Breast epithelium (tissue), 4 donors: ENCODE measurements around the gene SP6. TPM values are rescaled to one million over a fixed set of nuclear protein-coding genes. Genes with fewer than 3 reads are reported as not detected.

Source experiments
- DNase-seq, 2 donors: peaks; one replicate each; pipeline ENCODE4 v3.0.0-alpha.2; 2019; ENCODE audit warnings: low spot score in 2 of 2
- H3K27ac ChIP-seq, 2 donors: fragments of 200-600 bp; sonication (generic) in 1 of 2; one replicate each; pipeline ENCODE4 v1.5.1; 2016 to 2019; ENCODE audit warnings: mild to moderate bottlenecking in 1 of 2
- H3K27me3 ChIP-seq, 2 donors: fragments of 200-600 bp; sonication (generic) in 1 of 2; one replicate each; pipeline versions ENCODE4 v1.5.1 to v1.6.0; 2017 to 2019; ENCODE audit warnings: control low read depth in 1 of 2, mild to moderate bottlenecking in 1 of 2
- H3K36me3 ChIP-seq: fragments of 200-600 bp; one replicate; pipeline ENCODE4 v1.5.1; 2019
- H3K4me1 ChIP-seq, 2 donors: fragments of 200-600 bp; sonication (generic); one replicate each; pipeline ENCODE4 v1.5.1; 2016 to 2019; ENCODE audit warnings: control low read depth in 1 of 2
- H3K4me3 ChIP-seq, 3 donors: fragments of 200-600 bp; sonication (generic); 1 replicate in 2 of 3; 2 replicates in 1 of 3; pipeline ENCODE4 v1.5.1; 2016 to 2019; ENCODE audit warnings: mild to moderate bottlenecking in 3 of 3, moderate library complexity in 2 of 3
- H3K9me3 ChIP-seq, 2 donors: fragments of 200-600 bp; sonication (generic) in 1 of 2; one replicate each; pipeline ENCODE4 v1.5.1; 2016 to 2019; ENCODE audit warnings: control low read depth in 1 of 2
- POLR2A ChIP-seq: fragments of 450-650 bp; IDR thresholded peaks from one replicate; pipeline ENCODE4 v1.6.1; 2016; ENCODE audit warnings: antibody characterized with exemption, mild to moderate bottlenecking, moderate library complexity
- POLR2AphosphoS5 ChIP-seq, 3 donors: sonication (generic); formaldehyde crosslinking; IDR thresholded peaks; one replicate each; pipeline ENCODE4 v1.6.1; 2017; ENCODE audit warnings: antibody characterized with exemption in 3 of 3
- intact Hi-C: fragments of 100-400 bp; cut with DNase I; formaldehyde crosslinking; loops from one replicate; pipeline ENCODE4 v1.15.1; 2023; ENCODE audit warnings: low total_unique reads
- total RNA-seq, 3 donors: library from RNA; depleted of rRNA; stranded (reverse); fragments of >200 nt; gene quantifications; one replicate each; pipeline ENCODE4 v1.1.0, GENCODE V29; 2016
- TF ChIP-seq, protein P1 (sequence below), 3 donors: fragments of 450-650 bp; IDR thresholded peaks; one replicate each; pipeline ENCODE4 v1.5.1; 2016 to 2017; ENCODE audit warnings: antibody characterized with exemption in 3 of 3, mild to moderate bottlenecking in 3 of 3, moderate library complexity in 3 of 3

The SP6 gene
- total RNA-seq, 3 donors from 2014 or later = 0.48 to 5.3 (median 3.6) TPM

DNA sequence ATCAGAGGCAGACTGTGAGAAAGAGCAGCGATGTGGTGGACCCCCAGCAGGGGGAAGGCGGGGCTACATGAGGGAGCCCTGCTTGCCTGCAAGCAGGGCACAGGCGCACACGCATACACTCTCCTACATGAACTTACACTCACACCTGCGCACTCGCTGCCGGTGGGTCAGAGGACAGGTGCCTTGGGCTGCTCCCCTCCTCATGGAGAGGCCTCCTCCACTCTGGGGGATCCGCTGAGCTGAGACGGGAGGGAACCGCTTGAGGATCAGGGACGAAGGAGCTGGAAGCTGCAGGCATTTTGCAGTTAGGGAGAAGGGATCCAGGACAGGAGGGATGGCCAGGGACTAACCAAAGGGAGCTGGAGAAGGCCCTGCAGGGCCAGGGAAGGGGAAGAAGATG, 43.5 kb downstream of the SP6 start:
- TF ChIP-seq, protein P1, sequence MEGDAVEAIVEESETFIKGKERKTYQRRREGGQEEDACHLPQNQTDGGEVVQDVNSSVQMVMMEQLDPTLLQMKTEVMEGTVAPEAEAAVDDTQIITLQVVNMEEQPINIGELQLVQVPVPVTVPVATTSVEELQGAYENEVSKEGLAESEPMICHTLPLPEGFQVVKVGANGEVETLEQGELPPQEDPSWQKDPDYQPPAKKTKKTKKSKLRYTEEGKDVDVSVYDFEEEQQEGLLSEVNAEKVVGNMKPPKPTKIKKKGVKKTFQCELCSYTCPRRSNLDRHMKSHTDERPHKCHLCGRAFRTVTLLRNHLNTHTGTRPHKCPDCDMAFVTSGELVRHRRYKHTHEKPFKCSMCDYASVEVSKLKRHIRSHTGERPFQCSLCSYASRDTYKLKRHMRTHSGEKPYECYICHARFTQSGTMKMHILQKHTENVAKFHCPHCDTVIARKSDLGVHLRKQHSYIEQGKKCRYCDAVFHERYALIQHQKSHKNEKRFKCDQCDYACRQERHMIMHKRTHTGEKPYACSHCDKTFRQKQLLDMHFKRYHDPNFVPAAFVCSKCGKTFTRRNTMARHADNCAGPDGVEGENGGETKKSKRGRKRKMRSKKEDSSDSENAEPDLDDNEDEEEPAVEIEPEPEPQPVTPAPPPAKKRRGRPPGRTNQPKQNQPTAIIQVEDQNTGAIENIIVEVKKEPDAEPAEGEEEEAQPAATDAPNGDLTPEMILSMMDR (IDR thresholded peaks at IDR 0.05) = no peak
- TF ChIP-seq POLR2AphosphoS5 (IDR thresholded peaks at IDR 0.05) = no peak
- no peak for TF ChIP-seq POLR2A
- H3K4me3 ChIP-seq = no peak overlapping the region
- no peak for DNase-seq
- no peaks in the 10 kb centered on the region for H3K9me3 ChIP-seq
- H3K4me1 ChIP-seq = no peaks in the 10 kb centered on the region
- H3K27me3 ChIP-seq = no peaks in the 10 kb centered on the region
- no peak overlapping the region for H3K27ac ChIP-seq
- no peaks in the 10 kb centered on the region for H3K36me3 ChIP-seq
- intact Hi-C loops = no loop called here

DNA sequence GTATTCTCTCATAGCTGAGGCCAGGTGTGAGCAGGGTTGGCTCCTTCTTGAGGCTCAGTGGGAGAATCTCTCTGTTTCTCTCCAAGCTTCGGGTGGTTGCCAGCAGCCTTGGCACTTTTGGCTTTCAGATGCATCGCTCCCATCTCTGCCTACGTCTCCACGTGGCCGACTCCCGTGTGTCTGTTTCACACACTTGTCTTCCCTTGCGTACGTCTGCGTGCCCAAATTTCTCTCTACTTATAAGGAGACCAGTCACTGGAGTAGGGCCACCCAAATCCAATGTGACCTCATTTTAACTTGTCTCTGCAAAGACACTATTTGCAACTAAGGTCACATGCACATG, 44.1 kb downstream of the SP6 start:
- intact Hi-C loops = no loop called here
- Histone ChIP-seq H3K4me3 (no peak overlapping the region), H3K27me3 (no peaks in the 10 kb centered on the region), H3K36me3 (no peaks in the 10 kb centered on the region), H3K27ac (no peak overlapping the region), H3K4me1 (no peaks in the 10 kb centered on the region), H3K9me3 (no peaks in the 10 kb centered on the region)
- TF ChIP-seq POLR2A (no peak), POLR2AphosphoS5 (IDR thresholded peaks at IDR 0.05) (no peak)
- TF ChIP-seq, protein P1 (IDR thresholded peaks at IDR 0.05) = no peak
- no peak for DNase-seq

DNA sequence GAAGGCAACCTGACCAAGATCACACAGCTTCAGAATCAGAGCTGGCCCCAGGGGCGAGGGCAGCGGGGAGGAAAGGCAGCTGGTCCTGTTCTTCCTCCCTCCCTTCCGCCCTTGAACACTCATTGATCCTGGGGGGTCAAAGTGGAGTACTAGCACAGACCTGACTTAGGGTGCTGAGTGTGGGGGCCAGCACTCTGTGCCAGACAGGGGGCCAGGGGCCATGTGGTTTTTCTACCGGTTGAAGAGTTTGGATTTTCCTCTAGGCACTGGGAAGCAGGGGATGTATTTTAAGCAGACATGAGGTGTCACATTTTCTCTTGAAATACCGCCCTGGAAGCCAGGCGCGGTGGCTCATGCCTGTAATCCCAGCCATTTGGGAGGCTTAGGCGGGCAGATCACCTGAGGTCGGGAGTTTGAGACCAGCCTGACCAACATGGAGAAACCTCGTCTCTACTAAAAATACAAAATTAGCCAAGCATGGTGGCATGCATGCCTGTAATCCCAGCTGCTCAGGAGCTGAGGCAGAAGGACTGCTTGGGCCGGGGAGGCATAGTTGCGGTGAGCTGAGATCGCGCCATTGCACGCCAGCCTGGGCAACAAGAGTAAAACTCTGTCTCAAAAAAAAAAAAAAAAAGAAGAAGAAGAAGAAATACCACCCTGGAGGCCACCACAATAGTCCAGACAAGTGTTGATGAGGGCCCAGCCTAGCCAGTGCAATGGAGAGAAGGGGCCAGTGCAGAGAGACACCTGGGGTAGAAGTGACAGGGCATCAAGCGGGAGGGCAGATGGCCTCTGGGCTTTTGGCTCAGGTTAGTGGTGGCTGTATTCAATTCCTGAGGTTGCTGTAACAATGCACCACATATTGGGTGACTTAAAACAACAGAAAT, 44.7 kb downstream of the SP6 start:
- intact Hi-C loops = no loop called here
- TF ChIP-seq, protein P1 (IDR thresholded peaks at IDR 0.05) = no peak
- Histone ChIP-seq H3K4me3 (no peak overlapping the region), H3K27ac (no peak overlapping the region), H3K9me3 (no peaks in the 10 kb centered on the region), H3K4me1 (no peaks in the 10 kb centered on the region), H3K27me3 (no peaks in the 10 kb centered on the region), H3K36me3 (no peaks in the 10 kb centered on the region)
- DNase-seq = no peak

DNA sequence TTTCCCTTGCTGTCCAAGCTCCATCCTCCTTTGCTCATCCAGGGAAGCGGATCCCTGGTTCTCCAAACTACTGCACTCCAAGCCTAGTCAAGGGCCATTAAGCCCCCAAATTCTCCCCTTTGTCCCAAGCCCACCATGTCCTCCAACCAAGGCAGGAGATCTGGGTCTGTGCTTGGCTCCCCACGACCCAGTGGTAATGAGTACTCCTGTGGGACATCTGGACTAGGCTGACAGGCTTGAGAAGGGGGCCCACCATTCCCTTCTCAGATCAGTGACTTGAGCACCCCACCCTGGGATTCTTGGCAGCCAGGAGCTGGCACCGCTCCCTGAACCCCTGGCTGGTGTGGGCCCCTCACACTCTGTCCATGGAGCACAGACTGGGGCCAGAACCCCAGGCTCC, 46.5 kb downstream of the SP6 start:
- no peaks in the 10 kb centered on the region for H3K27me3 ChIP-seq
- intact Hi-C loops = no loop called here
- no peak overlapping the region for H3K4me3 ChIP-seq
- TF ChIP-seq, protein P1 (IDR thresholded peaks at IDR 0.05) = no peak
- no peak for TF ChIP-seq POLR2A
- no peak for TF ChIP-seq POLR2AphosphoS5 (IDR thresholded peaks at IDR 0.05)
- H3K9me3 ChIP-seq = no peaks in the 10 kb centered on the region
- H3K36me3 ChIP-seq = no peaks in the 10 kb centered on the region
- no peak for DNase-seq
- H3K4me1 ChIP-seq = no peaks in the 10 kb centered on the region
- H3K27ac ChIP-seq = no peak overlapping the region

DNA sequence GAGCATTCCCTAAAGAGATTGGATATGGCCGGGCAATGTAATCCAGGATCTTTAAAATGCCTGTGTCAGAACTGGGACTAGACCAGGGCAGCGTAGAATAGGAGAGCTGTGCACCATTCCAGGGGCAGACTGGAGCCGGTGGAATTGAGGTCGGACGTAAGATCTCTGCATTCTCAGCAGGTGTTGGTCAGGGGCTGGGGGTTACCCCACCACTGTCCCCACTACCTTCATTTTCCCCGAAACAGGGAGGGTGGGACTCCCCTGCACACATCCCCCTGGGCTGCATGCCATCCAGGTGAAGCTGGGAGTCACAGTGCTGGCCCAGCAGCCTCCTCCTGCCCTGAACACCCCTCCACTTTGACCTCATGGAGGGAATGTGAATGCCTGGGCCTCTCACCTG, 47.2 kb downstream of the SP6 start:
- intact Hi-C loops = no loop called here
- DNase-seq = no peak
- H3K27me3 ChIP-seq = no peaks in the 10 kb centered on the region

More for the DNA sequence above, 47.2 kb downstream of the SP6 start:
- no peak for TF ChIP-seq POLR2AphosphoS5 (IDR thresholded peaks at IDR 0.05)
- TF ChIP-seq, protein P1 (IDR thresholded peaks at IDR 0.05) = no peak
- no peak for TF ChIP-seq POLR2A
- Histone ChIP-seq H3K36me3 (no peaks in the 10 kb centered on the region), H3K4me3 (no peak overlapping the region), H3K27ac (no peak overlapping the region), H3K9me3 (no peaks in the 10 kb centered on the region), H3K4me1 (no peaks in the 10 kb centered on the region)
